Activated B cell treated with CpG ODN at 0.5 μM for 24 hours (primary cell): ENCODE data around the gene SEMA3E. TPM values are rescaled to one million over a fixed set of nuclear protein-coding genes. Genes with fewer than 3 reads are reported as not detected.

Experiments used
- ATAC-seq: fragments of 200-7000 bp; cut with Tn5 transposase; one replicate; pipeline ENCODE4 v1.10.0; 2021; ENCODE audit warnings: low read depth, mild to moderate bottlenecking, moderate library complexity
- CTCF ChIA-PET: fragments of 350-600 bp; sonication (Branson Sonifier 250); formaldehyde crosslinking; loops from one replicate; lab custom pipeline; 2021; ENCODE audit warnings: antibody characterized with exemption; lab: Charles Lee
- POLR2A ChIA-PET: fragments of 350-600 bp; sonication (Branson Sonifier 250); formaldehyde crosslinking; loops from one replicate; lab custom pipeline; 2021; ENCODE audit warnings: antibody characterized with exemption; lab: Charles Lee
- DNase-seq: peaks from one replicate; pipeline ENCODE4 v3.0.0; 2022
- H3K27ac Mint-ChIP-seq: one replicate; pipeline ENCODE4 v1.8.0; 2020; ENCODE audit warnings: mixed read lengths
- H3K27me3 Mint-ChIP-seq: one replicate; pipeline ENCODE4 v1.8.0; 2021; ENCODE audit warnings: mixed read lengths
- H3K36me3 Mint-ChIP-seq: one replicate; pipeline ENCODE4 v1.8.0; 2021; ENCODE audit warnings: low read depth, mixed read lengths
- H3K4me1 Mint-ChIP-seq: one replicate; pipeline ENCODE4 v1.8.0; 2021; ENCODE audit warnings: mixed read lengths
- H3K4me3 Mint-ChIP-seq: one replicate; pipeline ENCODE4 v1.8.0; 2020; ENCODE audit warnings: mild to moderate bottlenecking, mixed read lengths
- H3K9me3 Mint-ChIP-seq: one replicate; pipeline ENCODE4 v1.8.0; 2020; ENCODE audit warnings: mixed read lengths
- intact Hi-C: fragments of 100-400 bp; cut with micrococcal nuclease; formaldehyde crosslinking; loops from one replicate; pipeline ENCODE4 v1.15.1; 2024
- total RNA-seq: library from RNA; stranded (reverse); gene quantifications from 2 replicates; pipeline ENCODE4 v1.2.3, GENCODE V29; 2022
- TF ChIP-seq, protein P1 (sequence below): fragments of 200-600 bp; IDR thresholded peaks from one replicate; pipeline ENCODE4 v1.8.0; 2022; ENCODE audit warnings: antibody characterized with exemption, mild to moderate bottlenecking

SEMA3E gene
- total RNA-seq, 1 donor from 2014 or later, result not detected

DNA sequence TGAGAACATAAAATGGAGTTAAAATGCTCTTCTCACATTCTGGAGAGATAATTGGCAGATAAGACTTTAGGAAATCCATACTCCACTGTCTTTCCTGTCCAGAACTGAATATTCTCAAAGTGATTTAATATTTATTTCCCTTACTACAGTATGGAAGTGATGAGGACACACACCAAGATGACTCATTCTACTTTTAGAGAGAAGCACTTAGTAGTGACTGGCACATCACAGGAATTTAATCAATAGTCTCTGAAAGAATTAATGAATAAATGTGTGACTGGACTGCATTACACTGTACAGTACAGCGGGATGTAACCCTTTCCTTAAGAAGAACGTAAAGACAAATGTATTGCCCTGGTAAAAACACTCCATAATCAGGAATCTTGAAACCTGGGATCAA is 116.7 kb downstream of the SEMA3E start:
- ChIA-PET CTCF (no interaction called here), POLR2A (no interaction called here)
- DNase-seq (no peak), ATAC-seq (no peak)
- Mint-ChIP-seq H3K4me3 (no peak overlapping the region), H3K36me3 (no peaks in the 10 kb centered on the region), H3K27me3 (no peaks in the 10 kb centered on the region), H3K4me1 (no peaks in the 10 kb centered on the region), H3K27ac (no peak overlapping the region), H3K9me3 (no peaks in the 10 kb centered on the region)
- TF ChIP-seq, protein P1, sequence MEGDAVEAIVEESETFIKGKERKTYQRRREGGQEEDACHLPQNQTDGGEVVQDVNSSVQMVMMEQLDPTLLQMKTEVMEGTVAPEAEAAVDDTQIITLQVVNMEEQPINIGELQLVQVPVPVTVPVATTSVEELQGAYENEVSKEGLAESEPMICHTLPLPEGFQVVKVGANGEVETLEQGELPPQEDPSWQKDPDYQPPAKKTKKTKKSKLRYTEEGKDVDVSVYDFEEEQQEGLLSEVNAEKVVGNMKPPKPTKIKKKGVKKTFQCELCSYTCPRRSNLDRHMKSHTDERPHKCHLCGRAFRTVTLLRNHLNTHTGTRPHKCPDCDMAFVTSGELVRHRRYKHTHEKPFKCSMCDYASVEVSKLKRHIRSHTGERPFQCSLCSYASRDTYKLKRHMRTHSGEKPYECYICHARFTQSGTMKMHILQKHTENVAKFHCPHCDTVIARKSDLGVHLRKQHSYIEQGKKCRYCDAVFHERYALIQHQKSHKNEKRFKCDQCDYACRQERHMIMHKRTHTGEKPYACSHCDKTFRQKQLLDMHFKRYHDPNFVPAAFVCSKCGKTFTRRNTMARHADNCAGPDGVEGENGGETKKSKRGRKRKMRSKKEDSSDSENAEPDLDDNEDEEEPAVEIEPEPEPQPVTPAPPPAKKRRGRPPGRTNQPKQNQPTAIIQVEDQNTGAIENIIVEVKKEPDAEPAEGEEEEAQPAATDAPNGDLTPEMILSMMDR, result no peak
- intact Hi-C loops, result no loop called here

DNA sequence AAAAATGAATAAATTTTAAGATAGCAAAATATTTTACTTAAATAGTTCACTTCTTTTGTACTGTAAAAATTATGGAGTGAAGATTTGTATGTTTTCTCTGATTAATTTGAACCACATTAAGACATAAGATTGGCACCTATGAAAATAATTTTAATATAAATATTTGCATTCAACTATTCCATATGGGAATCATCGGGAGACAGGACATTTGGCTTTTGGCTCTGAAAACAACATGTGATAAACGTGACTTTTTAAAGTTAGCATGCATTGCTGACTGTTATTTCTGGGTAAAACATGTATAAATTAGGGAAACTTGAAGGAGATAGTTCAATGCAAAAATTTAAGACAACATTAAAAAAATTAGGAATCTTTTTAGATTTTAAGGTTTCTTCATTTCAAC is 117.2 kb downstream of the SEMA3E start:
- CTCF ChIA-PET, result no interaction called here
- intact Hi-C loops, result no loop called here
- ATAC-seq (no peak), DNase-seq (no peak)
- no peak overlapping the region for H3K27ac Mint-ChIP-seq
- POLR2A ChIA-PET, result no interaction called here
- no peaks in the 10 kb centered on the region for H3K9me3 Mint-ChIP-seq
- H3K27me3 Mint-ChIP-seq, result no peaks in the 10 kb centered on the region
- no peak overlapping the region for H3K4me3 Mint-ChIP-seq
- no peaks in the 10 kb centered on the region for H3K4me1 Mint-ChIP-seq
- TF ChIP-seq, protein P1, result no peak
- H3K36me3 Mint-ChIP-seq, result no peaks in the 10 kb centered on the region

DNA sequence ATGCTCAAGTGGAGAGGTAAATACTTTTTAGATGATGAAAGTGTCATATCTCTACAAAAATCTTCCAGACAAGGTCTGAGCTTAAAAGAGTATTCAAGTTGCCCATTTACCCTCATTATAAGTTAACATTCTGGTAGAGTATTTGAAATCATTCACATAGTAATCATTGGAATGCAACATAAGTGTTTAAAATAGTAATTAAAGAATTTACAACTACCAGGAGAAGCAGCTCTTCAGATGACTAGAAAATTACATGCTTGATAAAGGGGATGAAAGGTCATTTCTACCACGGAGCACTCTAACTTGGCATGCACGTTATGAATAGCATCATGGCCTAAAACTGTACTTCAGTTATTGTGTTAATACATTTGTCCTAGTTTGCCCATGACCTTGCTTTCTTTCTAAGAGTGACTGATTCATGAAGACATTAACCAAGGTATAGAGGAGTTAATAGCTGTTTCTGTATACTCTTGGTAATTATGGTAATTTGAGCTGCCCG is 120.0 kb downstream of the SEMA3E start:
- intact Hi-C loops, result no loop called here
- Mint-ChIP-seq H3K27ac (no peak overlapping the region), H3K4me3 (no peak overlapping the region), H3K27me3 (no peaks in the 10 kb centered on the region), H3K9me3 (no peaks in the 10 kb centered on the region), H3K4me1 (no peaks in the 10 kb centered on the region), H3K36me3 (no peaks in the 10 kb centered on the region)
- CTCF ChIA-PET, result no interaction called here
- ATAC-seq (no peak), DNase-seq (no peak)
- TF ChIP-seq, protein P1, result no peak
- POLR2A ChIA-PET, result no interaction called here

DNA sequence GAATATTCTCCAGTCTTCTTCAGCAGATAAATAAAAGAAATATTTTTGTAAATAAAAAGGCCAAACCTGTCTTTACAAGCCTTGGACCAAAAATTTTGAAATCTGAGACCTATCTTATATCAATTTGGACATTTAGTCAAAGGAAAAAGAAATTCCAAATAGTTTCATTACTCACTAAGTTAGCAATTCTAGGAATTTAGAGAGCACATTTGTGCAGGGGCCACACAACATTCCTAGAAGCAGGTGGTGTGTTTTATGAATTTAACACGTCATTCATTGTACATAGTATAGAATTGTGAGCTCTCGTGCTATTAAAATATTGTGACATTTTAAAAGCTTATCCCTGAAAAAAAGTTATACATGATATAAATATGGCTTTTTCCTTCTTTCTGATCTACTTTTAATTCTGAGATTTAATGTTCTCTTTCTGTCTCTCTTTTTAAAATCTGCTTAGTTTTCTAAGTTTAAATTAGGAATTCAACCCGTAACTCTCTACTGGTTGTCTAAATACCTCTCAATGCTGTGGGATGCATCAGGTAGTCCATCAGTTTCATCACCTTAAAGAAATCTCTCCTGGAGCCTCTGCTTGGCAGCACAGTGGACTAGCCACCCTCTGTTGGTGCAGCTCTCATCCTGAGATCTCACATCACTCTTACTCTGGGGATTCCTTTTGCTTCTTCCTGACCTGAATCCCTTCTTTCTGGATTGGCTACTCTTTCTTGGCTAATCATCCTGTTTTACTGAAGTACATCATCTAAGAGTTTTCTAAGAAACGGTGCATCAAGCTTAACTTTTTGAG is 124.5 kb downstream of the SEMA3E start:
- Mint-ChIP-seq H3K4me1 (no peaks in the 10 kb centered on the region), H3K27me3 (no peaks in the 10 kb centered on the region), H3K9me3 (no peaks in the 10 kb centered on the region), H3K27ac (no peak overlapping the region), H3K36me3 (no peaks in the 10 kb centered on the region), H3K4me3 (no peak overlapping the region)
- intact Hi-C loops, result no loop called here
- DNase-seq (no peak), ATAC-seq (no peak)
- ChIA-PET CTCF (no interaction called here), POLR2A (no interaction called here)
- TF ChIP-seq, protein P1, result no peak

GRCh38 chr7:83520726-83521125 is 128.2 kb downstream of the SEMA3E start:
- no peak for ATAC-seq
- DNase-seq, result no peak
- Mint-ChIP-seq H3K4me1 (no peaks in the 10 kb centered on the region), H3K27ac (no peak overlapping the region), H3K9me3 (peaks cover 2% of the 10 kb centered on the region), H3K4me3 (no peak overlapping the region), H3K27me3 (no peaks in the 10 kb centered on the region), H3K36me3 (no peaks in the 10 kb centered on the region)
- POLR2A ChIA-PET, result no interaction called here
- intact Hi-C loops, result no loop called here
- TF ChIP-seq, protein P1, result no peak
- CTCF ChIA-PET, result no interaction called here
